SK-N-SH (cell line): Measurements from ENCODE around the gene CDC25B. TPM values are rescaled to one million over a fixed set of nuclear protein-coding genes. Genes with fewer than 3 reads are reported as not detected.

Experiments used
- CTCF ChIA-PET: fragments of 300-600, 350-600 bp; formaldehyde crosslinking; extraction: SDS; loops from one replicate; lab custom pipeline; 2021; lab: Yijun Ruan, JAX
- POLR2A ChIA-PET: fragments of 350-600 bp; sonication (Branson Sonifier 250); formaldehyde crosslinking; extraction: SDS; loops from one replicate; lab custom pipeline; 2020; ENCODE audit warnings: antibody characterized with exemption, inconsistent platforms; lab: Yijun Ruan, JAX
- DNase-seq: peaks from one replicate; pipeline ENCODE4 v3.0.0; 2012
- H2AFZ ChIP-seq: fragments of 200-600 bp; sonication (generic); 2 replicates; pipeline ENCODE4 v1.8.1; 2016; ENCODE audit warnings: antibody characterized with exemption, mild to moderate bottlenecking, low read depth
- H3F3A ChIP-seq: fragments of 200-600 bp; sonication (generic); replicated peaks from 2 replicates; pipeline ENCODE3; 2016; ENCODE audit warnings: antibody characterized with exemption, mild to moderate bottlenecking; ENCODE audit not compliant: insufficient read depth
- H3K27ac ChIP-seq, 2 experiments: fragments of 200-500 bp in 1 of 2; fragments of 200-600 bp in 1 of 2; sonication (Bioruptor generic) in 1 of 2; sonication (generic), shearing (Covaris generic) in 1 of 2; 2 replicates each; pipeline versions ENCODE4 v1.5.1 to v1.6.1; 2014 to 2016; ENCODE audit warnings: low read depth in 2 of 2, inconsistent platforms in 1 of 2, low read length in 1 of 2, mild to moderate bottlenecking in 1 of 2, mixed read lengths in 1 of 2
- H3K27me3 ChIP-seq: fragments of 200-600 bp; sonication (generic), shearing (Covaris generic); 2 replicates; pipeline ENCODE4 v1.6.1; 2016; ENCODE audit warnings: mixed run types; ENCODE audit not compliant: insufficient read depth
- H3K36me3 ChIP-seq, 2 experiments: fragments of 200-500 bp in 1 of 2; fragments of 200-600 bp in 1 of 2; sonication (Bioruptor generic) in 1 of 2; sonication (generic) in 1 of 2; replicated peaks in 1 of 2; 2 replicates each; pipeline versions ENCODE3 to v1.5.1; 2014 to 2016; ENCODE audit warnings: low read length in 1 of 2, mild to moderate bottlenecking in 1 of 2; ENCODE audit not compliant: insufficient read depth in 2 of 2, control insufficient read depth in 1 of 2
- H3K4me1 ChIP-seq, 2 experiments: fragments of 200-500 bp in 1 of 2; fragments of 200-600 bp in 1 of 2; sonication (Bioruptor generic) in 1 of 2; sonication (generic), shearing (Covaris generic) in 1 of 2; 2 replicates each; pipeline versions ENCODE4 v1.5.1 to v1.6.1; 2014 to 2016; ENCODE audit warnings: low read depth in 1 of 2, low read length in 1 of 2, mixed run types in 1 of 2; ENCODE audit not compliant: insufficient read depth in 2 of 2, control insufficient read depth in 1 of 2
- H3K4me2 ChIP-seq: fragments of 200-600 bp; sonication (generic), shearing (Covaris generic); 2 replicates; pipeline ENCODE4 v1.6.1; 2017; ENCODE audit warnings: mixed run types
- H3K4me3 ChIP-seq, 2 experiments: fragments of 200-500 bp in 1 of 2; fragments of 200-600 bp in 1 of 2; sonication (Bioruptor generic) in 1 of 2; sonication (generic), shearing (Covaris generic) in 1 of 2; 2 replicates each; pipeline versions ENCODE4 v1.5.1 to v1.8.1; 2014 to 2016; ENCODE audit warnings: low read depth in 2 of 2, inconsistent platforms in 1 of 2, low read length in 1 of 2, mild to moderate bottlenecking in 1 of 2, mixed read lengths in 1 of 2, moderate library complexity in 1 of 2
- H3K79me2 ChIP-seq: fragments of 200-600 bp; sonication (generic); 2 replicates; pipeline ENCODE4 v1.8.1; 2017; ENCODE audit warnings: mild to moderate bottlenecking; ENCODE audit not compliant: insufficient read depth
- H3K9ac ChIP-seq: fragments of 200-600 bp; sonication (generic); 2 replicates; pipeline ENCODE4 v1.6.1; 2017; ENCODE audit warnings: mixed run types
- H3K9me2 ChIP-seq: fragments of 200-600 bp; sonication (generic); 2 replicates; pipeline ENCODE4 v1.6.1; 2017; ENCODE audit warnings: mixed run types
- H3K9me3 ChIP-seq: fragments of 200-600 bp; sonication (generic); 2 replicates; pipeline ENCODE4 v1.6.1; 2017; ENCODE audit warnings: mixed run types, mild to moderate bottlenecking, moderate library complexity
- H4K20me1 ChIP-seq: fragments of 200-600 bp; sonication (generic); 2 replicates; pipeline ENCODE4 v1.6.1; 2017; ENCODE audit warnings: mild to moderate bottlenecking, mixed run types; ENCODE audit not compliant: insufficient read depth
- CHD2 ChIP-seq: fragments of 150-350 bp; IDR thresholded peaks from 2 replicates; pipeline ENCODE4 v1.6.1; 2018; ENCODE audit warnings: low read length; ENCODE audit not compliant: partially characterized antibody
- EP300 ChIP-seq, 2 experiments: IDR thresholded peaks; 2 replicates each; pipeline versions ENCODE4 v1.4.0 to v1.6.1; 2012; ENCODE audit warnings: borderline replicate concordance in 1 of 2, low read depth in 1 of 2, low read length in 1 of 2
- FOXM1 ChIP-seq: IDR thresholded peaks from 2 replicates; pipeline ENCODE4 v1.4.0; 2012; ENCODE audit warnings: low read depth, mild to moderate bottlenecking
- GATA2 ChIP-seq: sonication (generic); formaldehyde crosslinking; IDR thresholded peaks from 2 replicates; pipeline ENCODE4 v1.5.0; 2020; ENCODE audit warnings: mild to moderate bottlenecking, missing genetic modification reagents
- IRF3 ChIP-seq: fragments of 150-350 bp; IDR thresholded peaks from 2 replicates; pipeline ENCODE4 v1.6.1; 2016; ENCODE audit warnings: mild to moderate bottlenecking, low read depth, low read length
- JUND ChIP-seq: IDR thresholded peaks from 2 replicates; pipeline ENCODE4 v1.4.0; 2012
- MEF2A ChIP-seq: IDR thresholded peaks from 2 replicates; pipeline ENCODE4 v1.4.0; 2012; ENCODE audit warnings: low read depth, borderline replicate concordance
- MXI1 ChIP-seq: IDR thresholded peaks from 2 replicates; pipeline ENCODE4 v1.6.1; 2012; ENCODE audit warnings: mild to moderate bottlenecking, low read depth, low read length, improper control_type of control experiment
- RCOR1 ChIP-seq: fragments of 150-350 bp; IDR thresholded peaks from 2 replicates; pipeline ENCODE4 v1.6.1; 2017; ENCODE audit warnings: antibody characterized with exemption, low read length
- REST ChIP-seq: IDR thresholded peaks from 2 replicates; pipeline ENCODE4 v1.6.1; 2012; ENCODE audit warnings: mild to moderate bottlenecking, low read depth, low read length, moderate library complexity
- RFX5 ChIP-seq: IDR thresholded peaks from 2 replicates; pipeline ENCODE4 v1.6.1; 2012; ENCODE audit warnings: mild to moderate bottlenecking, improper control_type of control experiment, low read length
- RXRA ChIP-seq: IDR thresholded peaks from 2 replicates; pipeline ENCODE4 v1.4.0; 2012; ENCODE audit warnings: low read depth, mild to moderate bottlenecking, borderline replicate concordance
- SIN3A ChIP-seq: IDR thresholded peaks from 2 replicates; pipeline ENCODE4 v1.6.1; 2012; ENCODE audit warnings: low read depth, mild to moderate bottlenecking, low read length, moderate library complexity, borderline replicate concordance
- SMC3 ChIP-seq: IDR thresholded peaks from 2 replicates; pipeline ENCODE4 v1.6.1; 2012; ENCODE audit warnings: low read depth, low read length, improper control_type of control experiment
- TAF1 ChIP-seq: IDR thresholded peaks from 2 replicates; pipeline ENCODE4 v1.6.1; 2012; ENCODE audit warnings: low read depth, mild to moderate bottlenecking, low read length, moderate library complexity, borderline replicate concordance
- TCF12 ChIP-seq: IDR thresholded peaks from 2 replicates; pipeline ENCODE4 v1.4.0; 2012
- TEAD4 ChIP-seq: IDR thresholded peaks from 2 replicates; pipeline ENCODE4 v1.4.0; 2012; ENCODE audit warnings: mild to moderate bottlenecking, borderline replicate concordance; ENCODE audit not compliant: insufficient read depth
- USF2 ChIP-seq: fragments of 150-350 bp; IDR thresholded peaks from 2 replicates; pipeline ENCODE4 v1.6.1; 2017; ENCODE audit warnings: antibody characterized with exemption, low read length, low read depth, borderline replicate concordance
- WGBS: methylation state at CpG from one replicate; pipeline ENCODE4 v1.1.6; 2017; ENCODE audit warnings: low lambda C conversion rate; 5-methylcytosine and 5-hydroxymethylcytosine counted together
- polyA plus RNA-seq, 3 experiments: library from polyadenylated mRNA; depleted of rRNA; stranded (reverse); fragments of >200 nt; gene quantifications; 2 replicates each; pipeline ENCODE4 v1.2.3, GENCODE V29; 2012

The CDC25B gene
- polyA plus RNA-seq, 1 of the 3 experiments (the other 2 are of a cell fraction), result 56.5 TPM

- H2AFZ ChIP-seq, result no peak overlapping the region
- H3F3A ChIP-seq, result peaks cover 18% of the 10 kb centered on the region
- H3K27me3 ChIP-seq, result no peaks in the 10 kb centered on the region
- no peaks in the 10 kb centered on the region for H3K9me3 ChIP-seq
- H3K36me3 ChIP-seq, result no peaks in the 10 kb centered on the region
- H4K20me1 ChIP-seq, result no peaks in the 10 kb centered on the region
- no peak overlapping the region for H3K4me3 ChIP-seq
- ChIA-PET POLR2A (no interaction called here), CTCF (interaction anchor here (0.7 to 6.6 kb wide), 4 partner anchors 19 to 198 kb away, joined by 3 to 61 read pairs (median 7); partner anchors contain the start of genes CDC25B and CENPB)
- H3K9ac ChIP-seq, result no peak overlapping the region
- H3K79me2 ChIP-seq, result peaks cover 9% of the 10 kb centered on the region
- H3K4me2 ChIP-seq, result no peak overlapping the region
- DNase-seq, result no peak
- H3K4me1 ChIP-seq, result peaks cover 12 to 40% of the 10 kb centered on the region in 2 experiments; a peak in 3 of 4 replicates
- WGBS, result 94% methylated on average over 7 of the region's 7 CpGs
- H3K27ac ChIP-seq, result no peak overlapping the region
- TF ChIP-seq RXRA, result no peak
- TF ChIP-seq JUND, result no peak
- TF ChIP-seq FOXM1, result no peak
- TF ChIP-seq IRF3, result no peak
- TF ChIP-seq RFX5, result no peak
- TF ChIP-seq TEAD4, result no peak
- TF ChIP-seq TCF12, result no peak
- TF ChIP-seq MEF2A, result no peak
- no peak for TF ChIP-seq CHD2
- TF ChIP-seq GATA2 (CRISPR knock-in tag), result no peak
- TF ChIP-seq SMC3, result no peak
- no peak for TF ChIP-seq REST
- TF ChIP-seq EP300 (IDR thresholded peaks at IDR 0.05; ENCODE audit: borderline replicate concordance in 1 of 2, low read depth in 1 of 2, low read length in 1 of 2), result no peak
- TF ChIP-seq SIN3A, result no peak
- no peak for TF ChIP-seq USF2
- TF ChIP-seq RCOR1, result no peak
- no peak for TF ChIP-seq TAF1
- no peak for TF ChIP-seq MXI1
- TF ChIP-seq, all 33 proteins: peak for 0
- H3K9me2 ChIP-seq, result no peaks in the 10 kb centered on the region
Observed at GRCh38 chr20:3814928-3815495, 18.9 kb downstream of the CDC25B start.
